GM12891 (cell line): ENCODE results near the gene SLC39A7.

Experiments used
- POLR2A ChIP-seq: IDR thresholded peaks from 2 replicates; pipeline ENCODE4 v1.6.1; 2011; ENCODE audit warnings: low read depth, low read length, control low read depth
- POLR2AphosphoS5 ChIP-seq: IDR thresholded peaks from 2 replicates; pipeline ENCODE4 v1.6.1; 2011; ENCODE audit warnings: low read depth, low read length, control low read depth

DNA sequence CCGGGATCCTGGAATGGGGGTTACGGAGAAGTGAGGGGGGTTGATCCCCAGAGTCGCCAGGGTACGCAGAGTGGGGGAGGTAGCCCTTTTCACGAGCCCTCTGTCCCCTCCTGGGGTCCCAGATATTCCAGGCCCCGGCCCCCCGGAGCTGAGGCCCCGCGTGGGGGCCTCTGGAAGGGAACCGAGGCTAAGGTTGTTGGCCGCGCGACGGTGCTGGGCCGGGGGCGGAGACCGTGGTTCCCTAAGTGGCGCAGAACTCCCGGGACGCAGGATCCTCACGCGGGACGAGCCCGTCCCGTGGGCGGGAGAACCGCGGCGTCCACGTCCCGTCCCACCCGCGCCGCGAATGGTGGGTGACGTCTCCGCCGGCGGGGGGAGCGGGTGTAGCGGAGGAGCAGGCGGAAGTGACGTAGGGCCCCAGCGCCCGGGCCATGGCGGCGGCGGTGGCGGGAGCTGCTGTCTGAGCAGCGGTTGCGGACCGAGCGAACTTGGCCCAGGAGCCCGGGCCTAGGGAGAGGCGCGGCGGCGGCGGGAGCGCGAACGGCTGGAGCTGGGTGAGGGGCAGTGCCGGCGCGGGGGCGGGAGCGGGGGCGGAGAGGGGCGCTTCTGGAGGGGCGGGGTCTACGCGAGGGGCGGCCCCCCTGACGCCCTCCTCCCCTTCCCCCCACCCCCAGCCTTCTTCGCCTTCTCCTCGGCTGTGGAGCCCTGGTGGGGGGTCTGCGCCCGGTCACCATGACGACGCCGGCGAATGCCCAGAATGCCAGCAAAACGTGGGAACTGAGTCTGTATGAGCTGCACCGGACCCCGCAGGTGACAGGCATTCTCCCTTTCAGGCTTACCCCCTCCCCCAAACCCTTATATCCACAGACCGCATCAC lies 7.7 kb downstream of the SLC39A7 start, which contains the start of gene RING1:
- peak; percentile 89 for TF ChIP-seq POLR2A
- peak; percentile 84 for TF ChIP-seq POLR2AphosphoS5
